Measurements from ENCODE around the gene ASAP3. TPM values are rescaled to one million over a fixed set of nuclear protein-coding genes. Genes with fewer than 3 reads are reported as not detected.

The ASAP3 gene
- total and polyA plus RNA-seq, 9 of the 15 experiments (the other 6 are each of a cell fraction or from before 2014, with no cell fraction given) = 1.7 to 31.2 (median 17.4) TPM

DNA sequence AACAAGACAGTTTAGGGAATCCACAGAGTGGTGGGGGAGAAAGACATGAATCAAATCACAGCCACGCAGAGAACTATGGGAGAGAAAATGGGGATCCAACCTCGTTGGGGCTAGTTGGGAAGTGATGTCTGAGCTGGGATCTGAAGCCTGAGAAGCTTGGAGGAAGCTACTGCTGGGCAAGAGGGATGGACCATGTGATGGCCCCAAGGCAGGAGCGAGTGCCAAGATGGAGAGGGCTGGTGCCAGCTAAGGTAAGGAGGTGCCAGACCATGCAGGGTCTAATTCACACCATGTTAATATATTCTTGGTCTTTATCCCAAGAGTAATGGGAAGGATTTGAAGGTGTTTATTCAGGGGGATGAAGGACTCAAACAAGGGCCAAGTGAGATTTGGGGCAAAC, 41.2 kb downstream of the ASAP3 start:
- H3K4me2 ChIP-seq (ENCODE audit: insufficient read depth, low read length) = no peak overlapping the region
- peaks cover 14% of the 10 kb centered on the region; the same call in 1 of the 3 replicates for H3K36me3 ChIP-seq (ENCODE audit: control insufficient read depth, insufficient read depth, low read length)
- in situ Hi-C loops (cut with MboI) (no loop called here), intact Hi-C loops (cut with micrococcal nuclease) (no loop called here)
- 43% methylated on average over 3 of the region's 3 CpGs for WGBS (ENCODE audit: insufficient coverage, low coverage, missing lambda C conversion rate)
- BruUV-seq (replicated peaks) = no TSS peak
- no peak for ATAC-seq
- CTCF ChIA-PET (ENCODE audit: low intra/inter-chr PET ratio) = no interaction called here
- FAIRE-seq = no peak
- H3K9me1 ChIP-seq (ENCODE audit: control insufficient read depth, insufficient read depth, low read length) = no peaks in the 10 kb centered on the region
- peak overlapping the region in 1 of 2 experiments; percentile 28; a peak in 1 of 4 replicates for H3K9ac ChIP-seq (ENCODE audit: insufficient read depth in 1 of 2, low read depth in 2 of 2, low read length in 2 of 2)
- H3K27me3 ChIP-seq (ENCODE audit: control insufficient read depth in 2 of 2, insufficient read depth in 2 of 2, low read length in 2 of 2) = no peaks in the 10 kb centered on the region
- no peak for DNase-seq (ENCODE audit: extremely low read depth in 1 of 4, low spot score in 3 of 4)
- no peak overlapping the region for H3K4me3 ChIP-seq
- no peaks in the 10 kb centered on the region for H4K20me1 ChIP-seq (replicated peaks; ENCODE audit: control insufficient read depth, insufficient read depth, low read length)
- no peaks in the 10 kb centered on the region for H3K9me3 ChIP-seq (replicated peaks; ENCODE audit: control insufficient read depth, insufficient read depth, low read depth, low read length)
- no peak overlapping the region for H3K27ac ChIP-seq (ENCODE audit: extremely low read depth, low read depth, low read length)
- no peaks in the 10 kb centered on the region for H3K79me2 ChIP-seq (ENCODE audit: control insufficient read depth, insufficient read depth, low read length)
- POLR2A ChIA-PET = interaction anchor here (0.6 to 1.3 kb wide), 3 partner anchors 18 to 114 kb away, joined by 3 to 5 read pairs (median 4); no protein-coding TSS in a partner anchor
- peaks cover 3 to 12% of the 10 kb centered on the region in 2 experiments for H3K4me1 ChIP-seq (replicated peaks in 1 of 2; ENCODE audit: control insufficient read depth in 2 of 2, insufficient read depth in 2 of 2, low read length in 2 of 2)
- H2AFZ ChIP-seq (ENCODE audit: low read depth, low read length) = no peak overlapping the region
- TF ChIP-seq BRCA1 (IDR thresholded peaks at IDR 0.05) (no peak), BRCA1 (CRISPR knock-in tag; IDR thresholded peaks at IDR 0.05) (no peak), CHAMP1 (IDR thresholded peaks at IDR 0.05) (no peak), TCF7 (IDR thresholded peaks at IDR 0.05; ENCODE audit: borderline replicate concordance) (no peak), KAT7 (CRISPR knock-in tag; IDR thresholded peaks at IDR 0.05; ENCODE audit: borderline replicate concordance) (no peak), HSF4 (CRISPR knock-in tag; IDR thresholded peaks at IDR 0.05; ENCODE audit: borderline replicate concordance) (no peak), NFYB (IDR thresholded peaks at IDR 0.05; ENCODE audit: extremely low read depth, insufficient read length) (no peak), ZNF12 (CRISPR knock-in tag; IDR thresholded peaks at IDR 0.05) (no peak), GTF2E2 (tag; IDR thresholded peaks at IDR 0.05) (no peak), RFX1 (IDR thresholded peaks at IDR 0.05) (no peak), ZNF707 (CRISPR knock-in tag; conservative IDR thresholded peaks at IDR 0.05) (no peak), ZNF780A (CRISPR knock-in tag; IDR thresholded peaks at IDR 0.05) (no peak), RB1 (IDR thresholded peaks at IDR 0.05; ENCODE audit: low read depth) (no peak), MCM5 (IDR thresholded peaks at IDR 0.05; ENCODE audit: low read depth) (no peak), ZNF696 (CRISPR knock-in tag; conservative IDR thresholded peaks at IDR 0.05) (no peak), STAT6 (CRISPR knock-in tag; IDR thresholded peaks at IDR 0.05) (no peak), ASH1L (IDR thresholded peaks at IDR 0.05; ENCODE audit: borderline replicate concordance, low read depth, partially characterized antibody) (no peak), ZBTB17 (CRISPR knock-in tag; IDR thresholded peaks at IDR 0.05) (no peak)
- TF ChIP-seq, protein P1, sequence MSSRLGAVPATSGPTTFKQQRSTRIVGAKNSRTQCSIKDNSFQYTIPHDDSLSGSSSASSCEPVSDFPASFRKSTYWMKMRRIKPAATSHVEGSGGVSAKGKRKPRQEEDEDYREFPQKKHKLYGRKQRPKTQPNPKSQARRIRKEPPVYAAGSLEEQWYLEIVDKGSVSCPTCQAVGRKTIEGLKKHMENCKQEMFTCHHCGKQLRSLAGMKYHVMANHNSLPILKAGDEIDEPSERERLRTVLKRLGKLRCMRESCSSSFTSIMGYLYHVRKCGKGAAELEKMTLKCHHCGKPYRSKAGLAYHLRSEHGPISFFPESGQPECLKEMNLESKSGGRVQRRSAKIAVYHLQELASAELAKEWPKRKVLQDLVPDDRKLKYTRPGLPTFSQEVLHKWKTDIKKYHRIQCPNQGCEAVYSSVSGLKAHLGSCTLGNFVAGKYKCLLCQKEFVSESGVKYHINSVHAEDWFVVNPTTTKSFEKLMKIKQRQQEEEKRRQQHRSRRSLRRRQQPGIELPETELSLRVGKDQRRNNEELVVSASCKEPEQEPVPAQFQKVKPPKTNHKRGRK (tag; IDR thresholded peaks at IDR 0.05) = no peak
